RPMI7951 (cell line): Measurements from ENCODE around the gene FNDC3A. TPM values are rescaled to one million over a fixed set of nuclear protein-coding genes. Genes with fewer than 3 reads are reported as not detected.
"Not testable (repeated sequence)": the region's sequence is repeated elsewhere in the genome, so short reads cannot be mapped to it uniquely, and the experiment has no call there.

ENCODE experiments used
- DNase-seq: peaks from one replicate; pipeline ENCODE4 v3.0.0-alpha.2; 2012; ENCODE audit warnings: low read depth
- total RNA-seq: library from RNA; depleted of rRNA; stranded (reverse); fragments of >200 nt; shearing (Covaris generic); gene quantifications from 2 replicates; pipeline ENCODE4 v1.2.3, GENCODE V29; 2014

FNDC3A gene
- total RNA-seq, 1 experiment from 2014 or later: 40.0 TPM

DNA sequence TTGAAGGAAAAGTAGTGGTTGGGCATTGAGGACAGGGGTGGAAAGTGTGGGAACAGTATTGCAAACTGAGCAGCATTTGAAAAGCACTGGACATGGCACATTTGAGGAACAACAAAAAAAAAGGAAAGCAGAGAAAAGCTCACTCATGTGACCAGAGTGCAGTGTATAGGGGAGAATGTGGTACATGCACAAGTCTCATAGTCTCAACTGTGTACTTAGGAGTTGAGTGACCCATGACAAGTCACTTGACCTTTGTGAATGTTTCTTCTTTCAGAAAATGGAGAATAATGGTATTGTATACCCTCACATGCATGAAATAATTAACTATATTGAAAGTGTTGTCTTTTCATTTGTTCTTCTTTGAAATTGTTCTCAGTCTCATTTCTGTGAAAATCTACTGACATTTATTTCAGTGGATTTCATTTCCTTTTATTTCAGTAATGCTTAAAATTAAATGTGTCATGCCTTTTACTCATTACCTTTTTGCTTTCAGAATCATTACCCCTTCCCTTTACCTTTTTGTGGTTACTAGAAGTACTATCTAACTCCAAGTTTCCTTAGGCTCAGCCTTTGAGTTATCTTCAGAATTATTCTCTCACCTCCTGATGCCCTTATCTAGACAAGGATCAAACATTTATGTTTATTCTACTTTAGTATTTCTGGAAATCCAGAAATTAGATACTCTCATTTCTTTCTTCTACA, 165.3 kb downstream of the FNDC3A start:
- DNase-seq: no peak

DNA sequence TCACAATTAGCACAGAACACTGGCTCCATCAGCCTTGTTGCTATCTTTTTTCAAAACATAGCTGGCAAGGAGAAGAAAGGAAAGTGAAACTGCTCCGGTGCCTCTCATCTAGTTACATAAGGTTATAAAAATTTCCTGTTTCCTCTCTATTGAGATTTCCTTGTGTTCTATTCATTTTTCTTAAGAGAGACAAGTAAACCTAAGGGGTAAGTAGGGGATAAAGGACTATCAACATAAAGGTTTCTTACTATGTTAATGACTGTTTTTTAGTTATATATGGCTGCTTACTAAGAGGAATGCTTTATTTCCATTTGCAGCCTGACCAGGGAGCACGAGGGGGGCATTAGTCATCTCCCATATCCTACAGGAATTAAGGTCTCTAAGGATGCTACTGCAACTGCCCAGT, 171.2 kb downstream of the FNDC3A start:
- peak; percentile 62 for DNase-seq

DNA sequence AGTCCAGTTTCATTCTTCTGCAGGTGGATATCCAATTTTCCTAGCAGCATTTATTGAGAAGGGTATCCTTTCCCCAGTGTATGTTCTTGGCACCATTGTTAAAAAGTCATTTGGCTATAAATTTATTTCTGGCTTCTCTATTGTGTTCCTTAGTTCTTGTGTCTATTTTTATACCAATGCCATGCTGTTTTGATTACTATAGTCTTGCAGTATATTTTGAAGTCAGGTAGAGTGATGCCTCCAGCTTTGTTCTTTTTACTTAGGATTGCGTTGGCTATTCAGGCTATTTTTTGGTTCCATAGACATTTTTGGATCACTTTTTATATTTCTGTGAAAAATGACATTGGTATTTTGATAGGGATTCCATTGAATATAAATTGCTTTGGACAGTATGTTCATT, 172.7 kb downstream of the FNDC3A start:
- no peak for DNase-seq

DNA sequence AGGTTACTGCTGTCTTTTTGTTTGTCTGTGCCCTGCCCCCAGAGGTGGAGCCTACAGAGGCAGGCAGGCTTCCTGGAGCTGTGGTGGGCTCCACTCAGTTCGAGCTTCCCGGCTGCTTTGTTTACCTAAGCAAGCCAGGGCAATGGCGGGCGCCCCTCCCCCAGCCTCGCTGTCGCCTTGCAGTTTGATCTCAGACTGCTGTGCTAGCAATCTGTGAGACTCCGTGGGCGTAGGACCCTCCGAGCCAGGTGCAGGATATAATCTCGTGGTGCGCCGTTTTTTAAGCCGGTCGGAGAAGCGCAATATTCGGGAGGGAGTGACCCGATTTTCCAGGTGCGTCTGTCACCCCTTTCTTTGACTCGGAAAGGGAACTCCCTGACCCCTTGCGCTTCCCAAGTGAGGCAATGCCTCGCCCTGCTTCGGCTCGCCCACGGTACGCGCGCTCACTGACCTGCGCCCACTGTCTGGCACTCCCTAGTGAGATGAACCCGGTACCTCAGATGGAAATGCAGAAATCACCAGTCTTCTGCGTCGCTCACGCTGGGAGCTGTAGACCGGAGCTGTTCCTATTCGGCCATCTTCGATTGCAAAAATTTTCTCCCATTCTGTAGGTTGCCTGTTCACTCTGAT, 182.4 kb downstream of the FNDC3A start:
- DNase-seq: not testable (repeated sequence)

DNA sequence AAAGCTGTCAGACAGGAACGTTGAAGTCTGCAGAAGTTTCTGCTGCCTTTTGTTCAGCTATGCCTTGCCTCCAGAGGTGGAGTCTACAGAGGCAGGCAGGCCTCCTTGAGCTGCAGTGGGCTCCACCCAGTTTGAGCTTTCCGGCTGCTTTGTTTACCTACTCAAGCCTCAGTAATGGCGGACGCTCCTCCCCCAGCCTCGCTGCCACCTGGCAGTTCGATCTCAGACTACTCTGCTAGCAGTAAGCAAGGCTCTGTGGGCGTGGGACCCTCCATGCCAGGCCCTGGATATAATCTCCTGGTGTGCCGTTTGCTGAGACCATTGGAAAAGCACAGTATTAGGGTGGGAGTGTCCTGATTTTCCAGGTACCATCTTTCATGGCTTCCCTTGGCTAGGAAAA, 187.4 kb downstream of the FNDC3A start:
- DNase-seq: not testable (repeated sequence)

DNA sequence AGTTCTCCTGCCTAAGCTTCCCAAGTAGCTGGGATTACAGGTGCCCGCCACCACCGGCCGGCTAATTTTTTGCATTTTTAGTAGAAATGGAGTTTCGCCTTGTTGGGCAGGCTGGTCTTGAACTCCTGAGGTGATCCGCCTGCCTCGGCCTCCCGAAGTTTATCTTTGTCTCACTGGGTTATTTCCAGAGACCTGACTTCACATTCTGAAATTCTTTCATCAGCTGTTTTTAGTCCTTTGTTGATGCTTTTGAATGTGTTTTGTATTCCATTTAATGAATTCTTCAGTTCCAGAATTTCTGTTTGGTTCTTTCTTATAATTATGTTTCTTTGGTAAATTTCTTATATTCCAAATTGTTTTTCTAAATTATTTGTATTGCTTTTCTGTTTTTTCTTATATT, 189.0 kb downstream of the FNDC3A start:
- no peak for DNase-seq

DNA sequence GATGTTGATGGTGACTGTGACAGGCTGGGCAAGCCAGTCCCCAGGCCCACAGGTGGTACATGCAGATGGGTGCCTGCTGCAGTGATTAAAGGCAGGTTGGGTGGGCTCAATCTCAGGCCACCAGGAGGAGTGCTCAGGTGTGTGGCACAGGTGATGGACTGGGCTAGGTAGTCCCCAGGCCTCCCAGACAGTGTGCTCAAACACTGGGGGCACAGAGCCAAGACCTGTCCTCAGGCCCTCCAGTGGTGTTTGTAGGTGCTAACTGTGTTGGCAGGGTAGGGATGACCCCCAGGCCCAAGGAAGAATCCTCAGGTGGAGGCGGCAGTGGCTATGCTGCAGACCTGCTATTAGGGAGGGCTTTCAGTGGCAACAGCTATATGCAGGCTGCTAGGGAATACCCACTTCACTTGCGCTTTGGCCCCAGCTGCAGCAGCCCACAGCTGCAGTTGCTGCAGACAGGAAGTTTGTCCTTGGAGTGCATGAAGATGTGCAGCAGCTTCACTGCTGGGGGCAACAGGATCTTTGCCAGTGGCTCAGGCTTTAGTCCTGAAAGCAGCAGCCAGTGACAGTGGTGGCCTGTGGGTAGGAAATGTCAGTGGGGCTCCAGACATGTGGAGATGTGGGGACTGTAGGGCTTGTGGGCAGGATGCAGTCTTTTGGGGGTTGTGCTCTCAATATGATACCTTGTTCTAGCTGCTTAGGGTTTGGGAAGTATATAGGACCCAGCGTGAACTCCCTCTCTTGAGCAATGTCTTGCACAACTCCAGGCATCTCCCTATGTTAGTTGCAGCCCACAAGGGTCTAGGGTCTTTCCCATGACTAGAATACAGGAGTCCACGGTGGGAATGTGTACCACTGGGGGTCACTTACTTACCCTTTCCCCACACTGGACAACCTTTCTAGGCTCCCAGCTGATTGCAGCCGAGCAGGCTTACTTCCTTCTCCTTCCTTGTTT, 190.4 kb downstream of the FNDC3A start:
- DNase-seq: no peak

DNA sequence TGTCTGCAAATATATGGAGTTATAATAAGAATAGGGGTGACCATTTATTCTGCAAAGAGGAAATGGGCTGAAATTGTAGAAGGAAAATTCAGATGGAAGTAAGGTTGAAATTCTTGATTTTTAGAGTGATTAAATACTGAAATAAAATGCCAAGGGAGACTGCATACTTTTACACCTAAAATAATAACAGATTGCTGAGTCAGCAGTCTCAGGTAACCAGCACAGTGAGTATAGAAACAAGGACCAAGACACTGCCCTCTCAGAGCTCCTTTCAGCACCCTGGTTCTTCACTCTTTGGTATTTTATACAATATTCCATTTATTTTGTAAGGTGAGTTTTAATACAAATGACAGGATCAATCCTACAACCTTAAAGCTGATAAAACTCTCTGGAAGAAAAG, 195.6 kb downstream of the FNDC3A start:
- DNase-seq: no peak

DNA sequence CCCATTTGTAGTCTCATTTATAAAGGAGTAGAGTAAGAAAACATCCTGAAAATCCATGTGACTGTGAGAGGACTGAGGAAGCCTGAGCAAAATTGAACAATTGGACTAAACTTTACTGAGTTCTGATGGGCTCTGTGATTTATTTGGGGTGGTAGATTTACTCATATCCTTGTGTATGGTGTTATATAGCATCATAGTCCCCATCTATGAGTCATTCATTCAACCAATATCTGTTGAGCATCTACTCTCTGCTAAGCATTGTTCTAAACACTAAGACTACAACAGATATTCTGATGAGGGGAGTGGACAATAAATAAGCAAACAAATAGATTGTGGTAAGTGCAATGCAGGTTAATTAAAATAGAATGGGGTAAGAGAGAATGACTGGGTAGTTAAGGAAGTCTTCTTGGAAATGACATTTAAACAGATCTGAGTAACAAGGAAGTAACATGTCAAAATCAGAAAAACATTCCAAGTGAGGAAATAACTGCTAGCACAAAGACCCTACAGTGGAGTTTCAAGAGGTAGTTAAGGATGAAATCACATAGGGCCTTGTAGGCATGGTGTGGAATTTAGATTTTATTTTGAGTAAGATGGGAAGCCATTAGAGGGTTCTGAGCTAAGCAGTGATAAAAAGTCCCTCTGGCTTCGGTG, 208.1 kb downstream of the FNDC3A start:
- DNase-seq: peak; percentile 1

DNA sequence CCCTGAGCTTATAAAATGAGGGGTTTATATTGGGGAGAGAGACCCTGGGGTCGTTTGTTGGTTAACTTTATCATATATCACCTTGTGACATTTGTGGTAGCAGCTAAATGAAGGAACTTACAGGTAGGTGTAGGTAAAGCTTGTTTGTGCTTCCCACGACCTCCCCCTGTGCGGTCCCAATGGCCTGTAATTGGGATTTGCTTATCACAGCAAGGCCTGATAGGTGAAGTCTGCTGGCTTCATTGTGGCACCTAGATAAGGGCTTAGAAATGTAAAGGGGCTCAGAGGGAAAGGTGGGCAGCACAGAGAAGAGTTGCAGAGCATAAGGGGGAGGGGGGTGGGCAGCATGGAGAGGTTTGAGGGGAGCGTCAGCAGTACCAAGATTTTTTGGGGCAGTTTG, 208.9 kb downstream of the FNDC3A start:
- no peak for DNase-seq

DNA sequence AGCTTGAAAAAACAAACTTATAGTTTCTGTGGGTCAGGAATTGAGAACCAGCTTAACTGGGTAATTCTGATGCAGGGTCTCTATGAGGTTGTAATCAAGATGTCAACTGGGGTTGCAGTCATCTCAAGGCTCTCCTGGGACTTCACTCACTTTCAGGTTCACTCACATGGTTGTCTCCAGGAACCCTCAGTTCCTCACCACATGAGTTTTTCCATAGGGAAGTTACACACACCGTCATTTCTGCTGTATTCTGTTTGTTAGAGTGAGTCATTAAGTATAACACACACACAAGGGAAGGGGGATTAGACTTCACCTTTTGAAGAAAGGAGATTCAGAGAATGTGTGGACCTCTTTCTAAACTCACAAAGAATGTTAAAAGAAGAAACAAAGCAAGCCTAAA, 209.6 kb downstream of the FNDC3A start:
- DNase-seq: no peak

DNA sequence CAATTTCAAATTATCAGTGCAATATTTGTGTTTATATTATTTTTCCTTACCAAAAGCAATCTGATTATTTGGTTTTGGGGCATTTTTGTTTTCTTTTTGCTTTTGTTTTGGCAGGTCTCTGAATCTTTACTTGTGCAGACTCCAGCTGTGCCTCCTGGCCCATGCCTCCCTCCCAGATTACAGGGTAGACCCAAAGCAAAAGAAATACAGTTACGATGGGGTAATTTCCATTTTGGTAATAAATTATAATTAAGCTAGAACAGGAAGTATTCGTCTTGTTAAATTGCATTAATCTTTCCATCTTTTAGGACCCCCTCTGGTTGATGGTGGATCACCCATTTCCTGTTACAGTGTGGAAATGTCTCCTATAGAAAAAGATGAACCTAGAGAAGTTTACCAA, 215.2 kb downstream of the FNDC3A start:
- DNase-seq: no peak

DNA sequence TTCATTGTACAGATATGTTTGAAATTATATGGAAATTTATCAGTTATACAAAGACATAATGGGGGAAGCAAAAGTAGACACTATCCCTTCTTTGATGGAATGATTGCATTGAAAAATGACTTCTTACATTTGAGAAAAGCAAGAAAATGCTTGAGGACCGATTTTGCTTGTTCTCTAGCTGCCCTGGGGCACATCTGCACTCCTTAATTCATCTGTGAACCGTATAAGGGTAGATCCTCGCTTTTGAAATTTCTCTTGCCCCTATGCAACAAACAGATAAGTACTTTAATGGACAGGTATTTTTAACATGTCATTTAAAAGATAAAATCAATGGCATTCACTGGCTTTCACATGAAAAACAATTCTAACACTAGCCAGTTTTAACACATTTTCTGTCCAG, 230.9 kb downstream of the FNDC3A start:
- DNase-seq: no peak

DNA sequence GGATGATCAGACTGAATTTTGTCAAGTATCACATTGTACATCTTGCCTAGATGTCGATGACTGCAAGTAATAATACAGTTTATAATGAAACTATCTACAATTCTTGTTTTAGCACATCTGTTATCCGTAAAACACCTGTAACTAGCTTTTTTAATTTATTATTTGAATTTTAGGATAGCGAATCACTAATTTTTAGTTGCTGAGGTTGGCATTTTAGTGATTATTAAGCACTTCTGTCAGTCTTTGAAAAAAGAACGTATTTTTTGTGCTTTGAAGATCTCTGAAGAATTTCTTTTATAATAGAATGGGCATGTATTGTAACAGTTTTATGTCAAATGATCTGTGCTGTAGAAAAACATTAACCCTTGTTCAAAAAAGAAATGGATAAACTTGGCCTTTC, 232.9 kb downstream of the FNDC3A start:
- DNase-seq: no peak

DNA sequence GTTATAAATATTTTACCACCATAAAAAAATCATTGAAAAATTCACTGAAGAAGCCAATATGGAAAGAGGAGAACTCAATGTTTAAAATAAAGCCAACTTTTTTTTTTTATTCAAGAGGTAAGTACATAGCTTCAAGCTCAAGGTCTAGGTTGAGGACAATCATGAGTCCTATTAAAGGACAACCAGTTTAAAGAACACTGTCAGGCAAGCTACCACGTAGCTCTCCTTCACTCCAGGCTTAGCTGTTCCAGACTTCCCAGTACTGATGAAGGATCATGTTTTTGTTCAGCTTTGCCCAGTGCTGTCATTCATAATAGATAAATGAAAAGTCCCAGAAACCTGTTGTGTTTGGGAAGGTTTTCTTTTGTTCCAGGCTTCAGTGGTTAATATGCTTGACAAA, 234.4 kb downstream of the FNDC3A start:
- no peak for DNase-seq

DNA sequence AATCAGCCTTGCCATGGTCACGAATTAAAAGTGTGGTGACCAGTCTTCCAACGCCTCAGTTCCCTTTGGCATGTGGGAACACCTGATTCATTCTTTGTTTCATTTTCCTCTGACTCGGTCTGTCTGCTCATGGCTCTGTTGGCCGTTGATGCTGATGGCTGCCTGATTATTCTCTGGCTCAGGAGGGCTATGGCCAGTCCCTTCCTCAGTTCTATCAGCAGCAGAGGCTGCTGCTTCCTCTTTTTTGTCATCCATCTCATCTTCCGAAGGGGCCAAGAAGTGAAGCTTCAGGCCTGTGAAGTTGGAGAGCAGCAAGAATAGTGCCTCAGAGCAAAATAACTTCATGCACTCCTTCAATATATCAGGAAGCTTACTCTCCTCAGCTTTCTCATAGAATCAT, 235.0 kb downstream of the FNDC3A start:
- DNase-seq: no peak

DNA sequence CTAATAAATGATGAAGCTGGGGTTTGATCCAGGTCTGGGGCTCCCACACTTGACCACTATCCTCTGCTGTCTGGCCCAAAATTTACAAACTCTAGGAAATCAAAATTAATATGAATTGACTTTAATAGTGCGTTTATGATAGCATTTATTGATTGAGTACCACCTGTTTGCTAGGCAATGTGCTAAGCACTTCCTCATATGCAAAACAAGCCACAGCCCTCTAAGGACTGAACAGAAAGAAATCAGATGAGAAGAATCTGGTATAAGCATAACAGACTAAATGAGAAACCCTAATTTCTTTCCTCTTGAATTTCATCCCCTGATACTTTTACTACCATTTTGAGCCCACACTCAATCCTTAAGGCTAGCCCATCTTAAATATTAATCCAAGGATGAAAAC, 237.8 kb downstream of the FNDC3A start:
- DNase-seq: no peak

DNA sequence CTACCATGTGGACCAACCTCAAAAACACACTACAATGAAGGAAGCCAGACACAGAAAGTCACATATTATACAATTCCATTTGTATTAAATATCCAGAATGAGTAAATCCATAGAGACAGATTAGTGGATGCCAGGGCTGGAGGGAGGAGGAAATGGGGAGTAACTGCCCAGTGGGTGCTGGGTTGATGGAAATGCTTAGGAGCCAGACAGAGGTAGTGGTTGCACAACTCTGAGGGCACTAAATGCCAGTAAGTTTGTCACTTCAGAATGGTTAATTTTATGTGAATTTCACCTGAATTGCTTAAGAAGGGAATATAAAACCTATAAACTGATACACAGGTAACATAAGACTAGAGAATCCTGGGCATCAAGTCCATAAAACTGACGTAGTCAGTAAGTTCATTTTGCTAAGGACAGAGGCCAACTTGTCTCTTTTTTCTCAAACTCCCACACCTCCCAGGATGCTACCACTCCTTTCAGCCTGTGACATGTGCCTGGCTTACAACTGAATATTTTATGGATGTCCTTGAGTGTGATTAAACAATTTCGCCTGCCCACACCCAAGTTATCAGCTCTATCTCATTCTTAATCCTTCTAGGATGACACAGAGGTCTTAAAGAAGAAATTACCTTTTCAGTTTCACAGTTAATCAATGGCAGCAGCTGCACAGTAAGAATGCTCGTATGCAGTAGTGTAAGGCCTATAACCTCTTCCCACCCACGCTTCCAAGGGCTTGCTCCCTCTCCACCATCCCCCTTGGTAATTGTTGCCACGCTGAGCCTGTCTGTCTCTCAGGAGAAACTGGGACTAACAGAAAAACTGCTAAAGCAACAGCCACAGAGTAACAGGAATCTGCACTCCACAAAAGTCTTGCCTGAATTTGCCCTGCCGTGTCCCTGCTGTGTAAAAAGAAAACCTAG, 238.5 kb downstream of the FNDC3A start:
- DNase-seq: no peak

DNA sequence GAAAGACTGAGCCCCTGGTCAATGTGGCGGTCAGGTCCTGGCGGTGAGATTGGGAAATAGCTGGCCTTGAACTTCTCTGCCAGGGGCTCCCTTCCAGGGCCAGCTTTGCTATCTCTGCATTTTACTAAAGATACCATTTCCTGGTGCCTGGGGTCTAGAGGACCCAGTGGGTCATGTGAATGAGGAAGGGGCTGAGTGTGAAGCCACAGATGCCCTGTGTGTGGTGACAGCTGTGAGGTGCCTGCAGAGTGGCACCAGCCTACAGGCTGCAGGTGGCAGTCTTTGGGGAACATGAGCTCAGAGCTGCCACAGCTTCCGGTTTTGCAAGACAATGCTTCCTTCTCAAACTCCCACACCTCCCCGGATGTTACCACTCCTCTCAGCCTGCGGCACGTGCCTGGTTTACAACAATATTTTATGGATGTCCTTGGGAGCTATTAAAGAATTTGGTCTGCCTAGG, 239.2 kb downstream of the FNDC3A start:
- peak; percentile 21 for DNase-seq

DNA sequence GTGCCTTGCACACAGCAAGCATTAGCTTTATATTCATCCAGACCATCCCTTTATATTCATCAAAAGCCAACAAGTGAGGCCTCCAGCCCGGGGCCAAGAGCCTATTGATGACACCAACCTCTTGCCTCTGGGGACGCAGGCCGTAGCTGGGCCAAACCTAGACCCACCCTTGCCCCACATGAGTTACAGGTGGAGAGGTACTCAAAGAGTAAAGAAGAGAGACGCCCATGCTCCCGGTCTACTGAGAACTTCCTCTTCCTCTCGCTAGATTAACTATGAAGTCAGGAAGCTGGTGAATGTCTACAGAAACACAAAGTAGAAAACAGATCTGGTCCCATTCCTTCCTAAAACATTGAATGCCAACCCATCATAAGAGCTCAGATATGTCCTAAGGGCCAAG, 240.6 kb downstream of the FNDC3A start:
- DNase-seq: no peak

DNA sequence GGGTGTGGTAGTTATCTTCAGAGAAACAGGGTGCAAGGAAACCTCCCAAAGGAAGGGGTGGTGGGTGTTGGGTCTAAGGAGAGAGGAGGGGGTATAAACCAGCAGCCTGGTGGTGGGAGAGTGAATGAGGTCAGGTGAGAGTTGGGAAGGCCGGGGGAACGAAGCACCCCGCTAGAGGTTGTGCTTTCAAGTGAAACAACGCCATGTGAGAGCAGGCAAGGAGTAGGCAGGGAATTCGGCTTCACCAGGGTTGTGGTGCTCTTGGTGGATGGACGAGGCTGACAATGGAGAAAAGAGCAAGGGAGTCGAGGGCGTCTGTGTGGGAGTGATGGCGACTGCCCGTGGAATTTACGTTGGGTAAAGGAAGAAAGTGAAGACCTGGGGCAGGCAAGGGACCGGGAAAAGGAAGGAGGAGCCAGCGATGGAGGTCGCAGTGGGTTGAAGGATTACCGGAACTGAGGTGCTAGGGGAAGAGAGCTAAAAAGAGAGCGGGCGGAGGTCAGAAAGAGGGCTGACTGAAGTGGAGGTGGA, 242.3 kb downstream of the FNDC3A start:
- DNase-seq: no peak
